A549 (cell line): ENCODE results near the gene PIK3R6. TPM values are rescaled to one million over a fixed set of nuclear protein-coding genes. Genes with fewer than 3 reads are reported as not detected.

ENCODE experiments used
- ATAC-seq, 2 experiments: fragments of 200-7000 bp in 1 of 2; fragments of >200 bp in 1 of 2; cut with Nextera tagmentation in 1 of 2; cut with Tn5 transposase in 1 of 2; 3 replicates each; pipeline versions ENCODE4 v1.8.0 to v1.9.1; 2018 to 2020; ENCODE audit warnings: mild to moderate bottlenecking in 1 of 2, moderate library complexity in 1 of 2
- CTCF ChIA-PET: fragments of 300-600 bp; sonication (Branson Sonifier 250); formaldehyde crosslinking; extraction: SDS; loops from one replicate; lab custom pipeline; 2021; ENCODE audit warnings: antibody characterized with exemption, inconsistent platforms; lab: Yijun Ruan, JAX
- POLR2A ChIA-PET: fragments of 350-600 bp; formaldehyde crosslinking; extraction: SDS; loops from one replicate; lab custom pipeline; 2021; ENCODE audit warnings: antibody characterized with exemption, inconsistent platforms; lab: Yijun Ruan, JAX
- DNase-seq, 2 experiments: peaks; one replicate each; pipeline versions ENCODE4 v3.0.0 to v3.0.0-alpha.2; 2011 to 2016; ENCODE audit warnings: low read depth in 1 of 2, low spot score in 1 of 2
- FAIRE-seq: peaks from 2 replicates; lab custom pipeline; 2011; peaks lifted over from hg19 to GRCh38; lab: Jason Lieb, UNC
- H3K27ac ChIP-seq, 2 experiments: fragments of >200 bp; sonication (Bioruptor Twin); formaldehyde crosslinking; 3 replicates each; pipeline ENCODE4 v1.5.1; 2016 to 2017
- H3K4me1 ChIP-seq: fragments of >200 bp; sonication (Bioruptor Twin); formaldehyde crosslinking; 3 replicates; pipeline ENCODE4 v1.6.1; 2016
- H3K4me2 ChIP-seq: fragments of >200 bp; sonication (Bioruptor Twin); formaldehyde crosslinking; 3 replicates; pipeline ENCODE4 v1.6.1; 2016
- H3K4me3 ChIP-seq: fragments of >200 bp; sonication (Bioruptor Twin); formaldehyde crosslinking; 3 replicates; pipeline ENCODE4 v1.5.1; 2016
- H3K9me3 ChIP-seq: fragments of >200 bp; sonication (Bioruptor Twin); formaldehyde crosslinking; 3 replicates; pipeline ENCODE4 v1.6.1; 2016
- CBX2 ChIP-seq: fragments of 200-600 bp; sonication (generic); IDR thresholded peaks from 2 replicates; pipeline ENCODE4 v1.6.1; 2016; ENCODE audit warnings: low read depth, mild to moderate bottlenecking, borderline replicate concordance
- CBX8 ChIP-seq: fragments of 200-600 bp; sonication (generic); IDR thresholded peaks from 2 replicates; pipeline ENCODE4 v1.6.1; 2016
- EHF ChIP-seq: fragments of 250-450 bp; sonication (Bioruptor Pico); IDR thresholded peaks from 2 replicates; pipeline ENCODE4 v1.5.0; 2020; ENCODE audit warnings: mild to moderate bottlenecking
- EHMT2 ChIP-seq: fragments of 200-600 bp; sonication (generic); IDR thresholded peaks from 2 replicates; pipeline ENCODE4 v1.6.1; 2016; ENCODE audit warnings: antibody characterized with exemption, low read depth, mild to moderate bottlenecking, moderate library complexity
- FOSB ChIP-seq: fragments of 250-450 bp; sonication (Bioruptor Pico); IDR thresholded peaks from 2 replicates; pipeline ENCODE4 v1.5.0; 2020; ENCODE audit warnings: mild to moderate bottlenecking, moderate library complexity
- FOXS1 ChIP-seq: fragments of 250-450 bp; sonication (Bioruptor Pico); IDR thresholded peaks from 2 replicates; pipeline ENCODE4 v1.5.0; 2020; ENCODE audit warnings: mild to moderate bottlenecking, moderate library complexity
- HOXB5 ChIP-seq: fragments of 250-450 bp; sonication (Bioruptor Pico); IDR thresholded peaks from 2 replicates; pipeline ENCODE4 v1.5.0; 2020; ENCODE audit warnings: mild to moderate bottlenecking, moderate library complexity
- KDM5A ChIP-seq: fragments of 200-600 bp; sonication (generic); IDR thresholded peaks from 2 replicates; pipeline ENCODE4 v1.6.1; 2016; ENCODE audit warnings: antibody characterized with exemption, mild to moderate bottlenecking
- MAFK ChIP-seq: fragments of 450-650 bp; IDR thresholded peaks from 2 replicates; pipeline ENCODE4 v1.6.1; 2014; ENCODE audit not compliant: partially characterized antibody
- NFE2L2 ChIP-seq: fragments of 150-350 bp; conservative IDR thresholded peaks from 2 replicates; pipeline ENCODE4 v1.6.1; 2014; ENCODE audit warnings: low read length
- NPAS2 ChIP-seq: fragments of 250-450 bp; sonication (Bioruptor Pico); IDR thresholded peaks from 2 replicates; pipeline ENCODE4 v1.8.0; 2022; ENCODE audit warnings: mild to moderate bottlenecking, moderate library complexity, borderline replicate concordance
- POLR2A ChIP-seq: IDR thresholded peaks from 2 replicates; pipeline ENCODE4 v1.6.1; 2012; ENCODE audit warnings: mild to moderate bottlenecking, low read length
- RCOR1 ChIP-seq: fragments of 150-350 bp; IDR thresholded peaks from 2 replicates; pipeline ENCODE4 v1.6.1; 2014; ENCODE audit warnings: antibody characterized with exemption, low read length, low read depth
- SMC3 ChIP-seq: fragments of >200 bp; sonication (Bioruptor Twin); formaldehyde crosslinking; IDR thresholded peaks from 3 replicates; pipeline ENCODE4 v1.6.1; 2018; ENCODE audit warnings: inconsistent platforms
- TP53 ChIP-seq: fragments of 250-450 bp; sonication (Bioruptor Pico); IDR thresholded peaks from 2 replicates; pipeline ENCODE4 v1.5.0; 2021; ENCODE audit warnings: mild to moderate bottlenecking, moderate library complexity
- ZFP36 ChIP-seq: fragments of 450-650 bp; IDR thresholded peaks from 2 replicates; pipeline ENCODE4 v1.6.1; 2014; ENCODE audit warnings: borderline replicate concordance; ENCODE audit not compliant: partially characterized antibody
- ZNF302 ChIP-seq: fragments of 250-450 bp; sonication (Bioruptor Pico); IDR thresholded peaks from 2 replicates; pipeline ENCODE4 v1.9.0; 2021; ENCODE audit warnings: inconsistent platforms, mild to moderate bottlenecking, moderate library complexity
- ZSCAN20 ChIP-seq: fragments of 250-450 bp; sonication (Bioruptor Pico); IDR thresholded peaks from 2 replicates; pipeline ENCODE4 v1.8.0; 2022; ENCODE audit warnings: mild to moderate bottlenecking, moderate library complexity
- WGBS: methylation state at CpG from one replicate; pipeline ENCODE4 v1.1.6; 2017; ENCODE audit errors: missing lambda C conversion rate; 5-methylcytosine and 5-hydroxymethylcytosine counted together
- polyA plus RNA-seq, 4 experiments: library from polyadenylated mRNA; depleted of rRNA in 3 of 4; stranded (reverse); fragments of >200 nt; fragmentation: RNase III in 1 of 4; extraction: RNeasy Plus Mini Kit Qiagen cat#74134 plus additional on column Dnase treatment in 1 of 4; gene quantifications; 2 replicates in 3 of 4; 3 replicates in 1 of 4; pipeline ENCODE4 v1.2.3, GENCODE V29; 2011 to 2017
- TF ChIP-seq, protein P1 (sequence below): fragments of 450-650 bp; IDR thresholded peaks from 2 replicates; pipeline ENCODE4 v1.6.1; 2014; ENCODE audit warnings: antibody characterized with exemption
- TF ChIP-seq, protein P2 (sequence below): fragments of >200 bp; sonication (Bioruptor Twin); formaldehyde crosslinking; IDR thresholded peaks from 3 replicates; pipeline ENCODE4 v1.5.1; 2016
- TF ChIP-seq, protein P3 (sequence below): fragments of 250-450 bp; sonication (Bioruptor Pico); IDR thresholded peaks from 2 replicates; pipeline ENCODE4 v1.5.0; 2020; ENCODE audit warnings: low read depth, mild to moderate bottlenecking, moderate library complexity
- TF ChIP-seq, protein P4 (sequence below): fragments of 250-450 bp; sonication (Bioruptor Pico); IDR thresholded peaks from 2 replicates; pipeline ENCODE4 v1.5.0; 2021; ENCODE audit warnings: mild to moderate bottlenecking, moderate library complexity, borderline replicate concordance
- TF ChIP-seq, protein P5 (sequence below): fragments of >200 bp; sonication (Bioruptor Twin); formaldehyde crosslinking; IDR thresholded peaks from 2 replicates; pipeline ENCODE4 v1.6.1; 2016
- TF ChIP-seq, protein P6 (sequence below): IDR thresholded peaks from 2 replicates; pipeline ENCODE4 v1.6.1; 2012

The PIK3R6 gene
- polyA plus RNA-seq, 2 of the 4 experiments (the other 2 are of a cell fraction): not detected

DNA sequence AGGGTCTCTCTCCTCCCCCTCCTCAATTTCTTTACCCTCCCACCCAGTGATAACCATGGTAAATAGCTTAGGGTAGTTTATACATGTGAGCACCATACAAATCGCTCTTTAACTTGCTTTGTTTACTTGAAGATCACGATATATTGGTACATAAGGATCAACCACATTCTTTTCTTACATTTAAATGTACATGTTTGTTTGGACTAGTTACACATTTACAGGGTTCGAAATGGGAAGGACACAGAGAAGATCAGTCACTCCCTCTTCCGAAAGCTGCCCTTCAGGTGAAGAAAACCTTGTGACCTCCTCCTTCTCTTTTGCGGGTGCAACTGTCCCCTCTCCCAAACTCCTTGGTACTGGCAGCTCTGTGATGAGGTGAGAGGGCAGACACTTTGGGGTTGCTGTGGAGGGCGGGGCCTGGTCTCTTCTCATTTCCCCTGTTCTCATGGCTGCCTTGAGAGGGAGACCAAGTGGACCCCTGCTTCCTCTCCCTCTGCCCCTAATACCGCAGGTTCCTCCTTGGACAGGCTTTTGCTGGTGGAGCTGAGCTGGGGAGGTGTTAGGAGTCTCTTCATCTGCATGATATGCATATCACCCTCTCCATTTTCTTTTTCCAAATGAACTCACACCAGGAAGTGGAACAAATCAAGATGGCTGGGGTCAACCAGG is 4.7 kb upstream of the PIK3R6 start:
- H3K27ac ChIP-seq: no peak overlapping the region
- H3K4me1 ChIP-seq: peaks cover 7% of the 10 kb centered on the region
- no peak for DNase-seq
- peak in 1 of 2 experiments; percentile 17; a peak in 2 of 6 replicates for ATAC-seq
- no peak overlapping the region for H3K4me3 ChIP-seq
- ChIA-PET CTCF (interaction anchor here (1.0 kb wide), 1 partner anchor 125 kb away, joined by 3 read pairs; no protein-coding TSS in a partner anchor), POLR2A (interaction anchor here (0.7 kb wide), 1 partner anchor 8 kb away, joined by 3 read pairs; no protein-coding TSS in a partner anchor)
- H3K9me3 ChIP-seq: no peaks in the 10 kb centered on the region
- peak; percentile 36 for FAIRE-seq
- H3K4me2 ChIP-seq: peak overlapping the region; percentile 27
- TF ChIP-seq TP53 (CRISPR knock-in tag): no peak
- TF ChIP-seq POLR2A: no peak
- no peak for TF ChIP-seq NPAS2 (CRISPR knock-in tag)
- TF ChIP-seq, protein P1, sequence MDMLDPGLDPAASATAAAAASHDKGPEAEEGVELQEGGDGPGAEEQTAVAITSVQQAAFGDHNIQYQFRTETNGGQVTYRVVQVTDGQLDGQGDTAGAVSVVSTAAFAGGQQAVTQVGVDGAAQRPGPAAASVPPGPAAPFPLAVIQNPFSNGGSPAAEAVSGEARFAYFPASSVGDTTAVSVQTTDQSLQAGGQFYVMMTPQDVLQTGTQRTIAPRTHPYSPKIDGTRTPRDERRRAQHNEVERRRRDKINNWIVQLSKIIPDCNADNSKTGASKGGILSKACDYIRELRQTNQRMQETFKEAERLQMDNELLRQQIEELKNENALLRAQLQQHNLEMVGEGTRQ: no peak
- TF ChIP-seq HOXB5 (CRISPR knock-in tag): no peak
- TF ChIP-seq, protein P2, sequence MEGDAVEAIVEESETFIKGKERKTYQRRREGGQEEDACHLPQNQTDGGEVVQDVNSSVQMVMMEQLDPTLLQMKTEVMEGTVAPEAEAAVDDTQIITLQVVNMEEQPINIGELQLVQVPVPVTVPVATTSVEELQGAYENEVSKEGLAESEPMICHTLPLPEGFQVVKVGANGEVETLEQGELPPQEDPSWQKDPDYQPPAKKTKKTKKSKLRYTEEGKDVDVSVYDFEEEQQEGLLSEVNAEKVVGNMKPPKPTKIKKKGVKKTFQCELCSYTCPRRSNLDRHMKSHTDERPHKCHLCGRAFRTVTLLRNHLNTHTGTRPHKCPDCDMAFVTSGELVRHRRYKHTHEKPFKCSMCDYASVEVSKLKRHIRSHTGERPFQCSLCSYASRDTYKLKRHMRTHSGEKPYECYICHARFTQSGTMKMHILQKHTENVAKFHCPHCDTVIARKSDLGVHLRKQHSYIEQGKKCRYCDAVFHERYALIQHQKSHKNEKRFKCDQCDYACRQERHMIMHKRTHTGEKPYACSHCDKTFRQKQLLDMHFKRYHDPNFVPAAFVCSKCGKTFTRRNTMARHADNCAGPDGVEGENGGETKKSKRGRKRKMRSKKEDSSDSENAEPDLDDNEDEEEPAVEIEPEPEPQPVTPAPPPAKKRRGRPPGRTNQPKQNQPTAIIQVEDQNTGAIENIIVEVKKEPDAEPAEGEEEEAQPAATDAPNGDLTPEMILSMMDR: no peak
- TF ChIP-seq EHF (CRISPR knock-in tag): no peak
- 41% methylated on average over 7 of the region's 7 CpGs for WGBS

DNA sequence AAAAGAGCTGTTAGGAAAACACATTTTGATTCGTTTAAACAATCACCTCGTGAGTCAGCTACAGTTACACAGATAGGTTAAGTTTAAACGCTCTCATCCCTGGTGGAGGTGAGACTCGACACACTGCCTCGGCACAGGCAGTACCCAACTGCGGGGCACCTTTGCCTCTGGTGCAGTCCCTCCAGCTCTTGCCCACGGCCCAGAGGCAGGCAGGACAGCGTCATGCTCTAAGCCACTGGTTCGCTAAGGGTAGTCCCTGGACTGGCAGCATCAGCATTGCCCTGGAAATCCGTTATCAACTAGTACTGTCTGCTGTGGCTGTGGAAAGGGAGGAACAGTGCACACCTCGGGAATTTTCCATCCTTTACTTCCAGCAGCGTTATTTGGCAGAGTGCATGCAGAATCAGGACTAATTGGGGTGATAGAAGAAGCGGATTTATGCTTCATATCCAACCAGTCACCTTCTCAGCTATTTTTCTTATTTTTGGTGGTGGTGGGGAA is 3.7 kb upstream of the PIK3R6 start:
- WGBS: 53% methylated on average over 13 of the region's 13 CpGs
- no peak for TF ChIP-seq CBX2
- TF ChIP-seq MAFK: no peak
- no peak for TF ChIP-seq TP53 (CRISPR knock-in tag)
- TF ChIP-seq, protein P3, sequence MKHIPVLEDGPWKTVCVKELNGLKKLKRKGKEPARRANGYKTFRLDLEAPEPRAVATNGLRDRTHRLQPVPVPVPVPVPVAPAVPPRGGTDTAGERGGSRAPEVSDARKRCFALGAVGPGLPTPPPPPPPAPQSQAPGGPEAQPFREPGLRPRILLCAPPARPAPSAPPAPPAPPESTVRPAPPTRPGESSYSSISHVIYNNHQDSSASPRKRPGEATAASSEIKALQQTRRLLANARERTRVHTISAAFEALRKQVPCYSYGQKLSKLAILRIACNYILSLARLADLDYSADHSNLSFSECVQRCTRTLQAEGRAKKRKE (CRISPR knock-in tag): no peak
- TF ChIP-seq ZFP36: no peak
- TF ChIP-seq SMC3: no peak
- TF ChIP-seq ZSCAN20 (CRISPR knock-in tag): no peak
- TF ChIP-seq NFE2L2: no peak
- no peak for TF ChIP-seq EHMT2
- TF ChIP-seq RCOR1: no peak
- TF ChIP-seq CBX8: no peak
- TF ChIP-seq, all 56 proteins: peak for 0
- no peak for ATAC-seq
- H3K9me3 ChIP-seq: no peaks in the 10 kb centered on the region
- H3K4me1 ChIP-seq: peaks cover 7% of the 10 kb centered on the region
- no peak overlapping the region for H3K4me3 ChIP-seq
- DNase-seq: no peak
- H3K4me2 ChIP-seq: no peak overlapping the region
- ChIA-PET POLR2A (no interaction called here), CTCF (interaction anchor here (0.7 to 2.3 kb wide), 2 partner anchors 24 to 38 kb away, joined by 3 to 8 read pairs; no protein-coding TSS in a partner anchor)
- FAIRE-seq: peak; percentile 23
- H3K27ac ChIP-seq: no peak overlapping the region

DNA sequence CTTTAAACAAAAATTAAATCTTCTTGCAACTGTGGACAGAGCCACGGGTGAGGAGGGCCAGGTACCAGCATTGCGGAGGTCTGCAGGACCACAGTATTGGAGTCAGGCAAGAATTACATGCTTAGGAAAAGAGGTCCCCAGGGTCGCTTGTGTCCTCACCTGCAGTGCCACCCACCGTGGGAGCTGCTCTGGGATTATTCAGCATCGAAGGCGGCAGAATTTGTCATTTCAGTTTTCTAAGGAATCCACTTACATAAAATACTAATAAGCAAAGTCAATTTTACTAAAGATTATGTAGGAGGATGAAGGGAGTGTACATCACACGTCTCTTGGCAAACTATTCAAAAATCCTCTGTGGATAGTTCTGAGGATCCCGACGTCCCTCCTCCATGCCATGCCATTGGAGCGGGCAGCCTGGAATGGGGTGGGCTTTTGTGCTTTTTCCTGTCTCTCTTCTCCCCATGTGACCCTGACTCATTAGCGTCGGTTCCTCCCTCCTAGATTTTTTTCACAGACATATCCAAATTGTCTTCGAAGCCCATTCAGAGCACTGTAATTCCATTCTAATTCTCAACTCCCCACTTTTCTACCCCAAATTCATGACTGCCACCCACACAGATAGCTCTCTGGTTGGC is 3.0 kb upstream of the PIK3R6 start:
- ChIA-PET POLR2A (no interaction called here), CTCF (interaction anchor here (0.7 to 2.3 kb wide), 3 partner anchors 19 to 37 kb away, joined by 3 to 10 read pairs (median 8); no protein-coding TSS in a partner anchor)
- ATAC-seq (no peak), FAIRE-seq (no peak), DNase-seq (no peak)
- Histone ChIP-seq H3K9me3 (no peaks in the 10 kb centered on the region), H3K4me1 (peaks cover 7% of the 10 kb centered on the region), H3K4me2 (no peak overlapping the region), H3K27ac (no peak overlapping the region), H3K4me3 (no peak overlapping the region)
- WGBS: 62% methylated on average over 13 of the region's 13 CpGs
- TF ChIP-seq, protein P4, sequence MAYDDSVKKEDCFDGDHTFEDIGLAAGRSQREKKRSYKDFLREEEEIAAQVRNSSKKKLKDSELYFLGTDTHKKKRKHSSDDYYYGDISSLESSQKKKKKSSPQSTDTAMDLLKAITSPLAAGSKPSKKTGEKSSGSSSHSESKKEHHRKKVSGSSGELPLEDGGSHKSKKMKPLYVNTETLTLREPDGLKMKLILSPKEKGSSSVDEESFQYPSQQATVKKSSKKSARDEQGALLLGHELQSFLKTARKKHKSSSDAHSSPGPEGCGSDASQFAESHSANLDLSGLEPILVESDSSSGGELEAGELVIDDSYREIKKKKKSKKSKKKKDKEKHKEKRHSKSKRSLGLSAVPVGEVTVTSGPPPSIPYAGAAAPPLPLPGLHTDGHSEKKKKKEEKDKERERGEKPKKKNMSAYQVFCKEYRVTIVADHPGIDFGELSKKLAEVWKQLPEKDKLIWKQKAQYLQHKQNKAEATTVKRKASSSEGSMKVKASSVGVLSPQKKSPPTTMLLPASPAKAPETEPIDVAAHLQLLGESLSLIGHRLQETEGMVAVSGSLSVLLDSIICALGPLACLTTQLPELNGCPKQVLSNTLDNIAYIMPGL (CRISPR knock-in tag): no peak
- TF ChIP-seq KDM5A (no peak), FOXS1 (CRISPR knock-in tag) (no peak), FOSB (no peak), NFE2L2 (no peak), SMC3 (no peak), ZNF302 (CRISPR knock-in tag) (no peak), ZFP36 (no peak)
- TF ChIP-seq, protein P1: no peak
- TF ChIP-seq, protein P5, sequence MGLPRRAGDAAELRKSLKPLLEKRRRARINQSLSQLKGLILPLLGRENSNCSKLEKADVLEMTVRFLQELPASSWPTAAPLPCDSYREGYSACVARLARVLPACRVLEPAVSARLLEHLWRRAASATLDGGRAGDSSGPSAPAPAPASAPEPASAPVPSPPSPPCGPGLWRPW: no peak
- TF ChIP-seq, protein P6, sequence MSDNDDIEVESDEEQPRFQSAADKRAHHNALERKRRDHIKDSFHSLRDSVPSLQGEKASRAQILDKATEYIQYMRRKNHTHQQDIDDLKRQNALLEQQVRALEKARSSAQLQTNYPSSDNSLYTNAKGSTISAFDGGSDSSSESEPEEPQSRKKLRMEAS: no peak
